ENCODE results near the gene ARCN1. TPM values are rescaled to one million over a fixed set of nuclear protein-coding genes. Genes with fewer than 3 reads are reported as not detected.

Gene ARCN1
- total and polyA plus RNA-seq, 2 donors (not counting 3 experiments of a cell fraction or from before 2014, with no cell fraction given), result 172 to 180 TPM

- intact Hi-C loops (cut with micrococcal nuclease) (no loop called here), dilution Hi-C loops (cut with MboI; ENCODE audit: extremely low pct_ligation_motif_present, low sequenced_read_pairs) (no loop called here)
- ChIA-PET POLR2A (no interaction called here), CTCF (interaction anchor here (0.9 kb wide), 1 partner anchor 46 kb away, joined by 4 read pairs; no protein-coding TSS in a partner anchor)
- peaks cover 0 to 2% of the 10 kb centered on the region in 2 experiments for H3K36me3 ChIP-seq (ENCODE audit: control insufficient read depth in 2 of 2, extremely low read depth in 1 of 2, insufficient read depth in 2 of 2, low read length in 2 of 2)
- BruUV-seq (replicated peaks), result no TSS peak
- DNase-seq (ENCODE audit: low read depth, low spot score) (no peak), FAIRE-seq (no peak)
- no peak overlapping the region for H3K4me3 ChIP-seq (replicated peaks in 1 of 3; ENCODE audit: insufficient read depth in 1 of 3, low read depth in 1 of 3, low read length in 3 of 3)
- no peaks in the 10 kb centered on the region for H4K20me1 ChIP-seq (replicated peaks; ENCODE audit: control insufficient read depth, extremely low read depth, insufficient read depth, low read length)
- no peaks in the 10 kb centered on the region for H3K79me2 ChIP-seq (ENCODE audit: control insufficient read depth, insufficient read depth, low read length)
- peaks cover 10% of the 10 kb centered on the region for H3K4me1 ChIP-seq (ENCODE audit: control insufficient read depth, extremely low read depth, insufficient read depth, low read length)
- H3K9ac ChIP-seq (replicated peaks; ENCODE audit: extremely low read depth, insufficient read depth, low read length), result no peak overlapping the region
- no peak overlapping the region for H3K27ac ChIP-seq (ENCODE audit: insufficient read depth, low read depth, low read length)
- no peak overlapping the region for H2AFZ ChIP-seq (ENCODE audit: low read depth, low read length)
- H3K27me3 ChIP-seq (ENCODE audit: control insufficient read depth in 2 of 2, insufficient read depth in 2 of 2, low read length in 2 of 2), result no peaks in the 10 kb centered on the region
- H3K9me1 ChIP-seq (replicated peaks; ENCODE audit: control insufficient read depth, extremely low read depth, insufficient read depth, low read length), result no peaks in the 10 kb centered on the region
- TF ChIP-seq EZH2 (IDR thresholded peaks at IDR 0.05; ENCODE audit: borderline replicate concordance, low read depth, low read length, severe bottlenecking) (no peak), POLR2AphosphoS5 (IDR thresholded peaks at IDR 0.05; ENCODE audit: insufficient read depth, low read depth, low read length) (no peak), MAX (IDR thresholded peaks at IDR 0.05; ENCODE audit: insufficient read depth, insufficient read length) (no peak), JUN (IDR thresholded peaks at IDR 0.05; ENCODE audit: borderline replicate concordance, insufficient read depth, insufficient read length, low read depth) (no peak), MYC (IDR thresholded peaks at IDR 0.05; ENCODE audit: low read depth, low read length) (no peak)
- H3K9me3 ChIP-seq (replicated peaks; ENCODE audit: control insufficient read depth, insufficient read depth, low read length), result no peaks in the 10 kb centered on the region
- no peak overlapping the region for H3K4me2 ChIP-seq (ENCODE audit: insufficient read depth, low read length)
Measured at GRCh38 chr11:118533769-118534729, 38.2 kb upstream of the ARCN1 start.

- peaks cover 5% of the 10 kb centered on the region for H3K4me1 ChIP-seq (ENCODE audit: control insufficient read depth, extremely low read depth, insufficient read depth, low read length)
- H3K9ac ChIP-seq (replicated peaks; ENCODE audit: extremely low read depth, insufficient read depth, low read length), result no peak overlapping the region
- no peak overlapping the region for H3K27ac ChIP-seq (ENCODE audit: insufficient read depth, low read depth, low read length)
- H2AFZ ChIP-seq (ENCODE audit: low read depth, low read length), result no peak overlapping the region
- no peak overlapping the region for H3K4me3 ChIP-seq (replicated peaks in 1 of 3; ENCODE audit: insufficient read depth in 1 of 3, low read depth in 1 of 3, low read length in 3 of 3)
- no peak overlapping the region for H3K4me2 ChIP-seq (ENCODE audit: insufficient read depth, low read length)
- H4K20me1 ChIP-seq (replicated peaks; ENCODE audit: control insufficient read depth, extremely low read depth, insufficient read depth, low read length), result no peaks in the 10 kb centered on the region
- no peaks in the 10 kb centered on the region for H3K9me1 ChIP-seq (replicated peaks; ENCODE audit: control insufficient read depth, extremely low read depth, insufficient read depth, low read length)
- TF ChIP-seq POLR2AphosphoS5 (IDR thresholded peaks at IDR 0.05; ENCODE audit: insufficient read depth, low read depth, low read length) (no peak), MYC (IDR thresholded peaks at IDR 0.05; ENCODE audit: low read depth, low read length) (no peak), FOS (IDR thresholded peaks at IDR 0.05; ENCODE audit: borderline replicate concordance, insufficient read depth, low read length) (no peak), GATA2 (IDR thresholded peaks at IDR 0.05; ENCODE audit: insufficient read depth, insufficient read length, low read depth, low read length) (no peak), CTCF (IDR thresholded peaks at IDR 0.05; ENCODE audit: extremely low read depth in 1 of 2, insufficient read depth in 1 of 2, low read depth in 1 of 2, low read length in 2 of 2) (no peak), JUN (IDR thresholded peaks at IDR 0.05; ENCODE audit: borderline replicate concordance, insufficient read depth, insufficient read length, low read depth) (no peak), EZH2 (IDR thresholded peaks at IDR 0.05; ENCODE audit: borderline replicate concordance, low read depth, low read length, severe bottlenecking) (no peak), POLR2A (IDR thresholded peaks at IDR 0.05; ENCODE audit: low read depth, low read length) (no peak), MAX (IDR thresholded peaks at IDR 0.05; ENCODE audit: insufficient read depth, insufficient read length) (no peak)
- DNase-seq (ENCODE audit: low read depth, low spot score) (no peak), FAIRE-seq (no peak)
- CTCF ChIA-PET, result no interaction called here
- POLR2A ChIA-PET, result no interaction called here
- H3K9me3 ChIP-seq (replicated peaks; ENCODE audit: control insufficient read depth, insufficient read depth, low read length), result no peaks in the 10 kb centered on the region
- no peaks in the 10 kb centered on the region for H3K27me3 ChIP-seq (ENCODE audit: control insufficient read depth in 2 of 2, insufficient read depth in 2 of 2, low read length in 2 of 2)
- no peaks in the 10 kb centered on the region for H3K79me2 ChIP-seq (ENCODE audit: control insufficient read depth, insufficient read depth, low read length)
- no TSS peak for BruUV-seq (replicated peaks)
- dilution Hi-C loops (cut with MboI; ENCODE audit: extremely low pct_ligation_motif_present, low sequenced_read_pairs), result no loop called here
- intact Hi-C loops (cut with micrococcal nuclease), result no loop called here
- peaks cover 0 to 2% of the 10 kb centered on the region in 2 experiments for H3K36me3 ChIP-seq (ENCODE audit: control insufficient read depth in 2 of 2, extremely low read depth in 1 of 2, insufficient read depth in 2 of 2, low read length in 2 of 2)
Measured at GRCh38 chr11:118535261-118535660, 36.9 kb upstream of the ARCN1 start.

Measured in endothelial cell of umbilical vein (primary cell).